HepG2 (cell line): ENCODE data around the gene PATE4. TPM values are rescaled to one million over a fixed set of nuclear protein-coding genes. Genes with fewer than 3 reads are reported as not detected.

Experiments
- ATAC-seq: fragments of 200-7000 bp; cut with Tn5 transposase; 3 replicates; pipeline ENCODE4 v1.9.1; 2020; ENCODE audit warnings: mild to moderate bottlenecking, moderate library complexity
- BruUV-seq: library from RNA; stranded (reverse); fragments of 400-500 nt; replicated peaks from 2 replicates; lab custom pipeline; 2021; lab: Mats Ljungman, UMichigan
- CTCF ChIA-PET: fragments of 300-600 bp; formaldehyde crosslinking; extraction: SDS; loops from one replicate; lab custom pipeline; 2021; ENCODE audit warnings: low total read pairs, inconsistent platforms, low intra/inter-chr PET ratio; lab: Yijun Ruan, JAX
- POLR2A ChIA-PET: fragments of 350-600 bp; sonication (Branson Sonifier 250); formaldehyde crosslinking; loops from one replicate; lab custom pipeline; 2020; ENCODE audit warnings: antibody characterized with exemption, inconsistent platforms; lab: Yijun Ruan, JAX
- DNase-seq: peaks from one replicate; pipeline ENCODE4 v3.0.0-alpha.2; 2015; ENCODE audit warnings: low spot score
- FAIRE-seq: peaks from 3 replicates; lab custom pipeline; 2011; peaks lifted over from hg19 to GRCh38; lab: Jason Lieb, UNC
- H2AFZ ChIP-seq: one replicate; pipeline ENCODE4 v1.6.1; 2011; ENCODE audit warnings: low read length, inconsistent platforms
- H3K27ac ChIP-seq: fragments of 300-600 bp; 3 replicates; pipeline ENCODE4 v1.8.0; 2011; ENCODE audit warnings: mixed run types, mild to moderate bottlenecking, mixed read lengths, low read length, inconsistent platforms; ENCODE audit not compliant: insufficient read depth; ENCODE audit errors: extremely low read length
- H3K27me3 ChIP-seq, 2 experiments: fragments of 200-600 bp in 1 of 2; 2 replicates in 1 of 2; 3 replicates in 1 of 2; pipeline versions ENCODE4 v1.6.0 to v1.8.0; 2011; ENCODE audit warnings: low read length in 2 of 2, mild to moderate bottlenecking in 2 of 2, moderate library complexity in 2 of 2, inconsistent platforms in 1 of 2; ENCODE audit not compliant: insufficient read depth in 2 of 2, control insufficient read depth in 1 of 2
- H3K36me3 ChIP-seq, 2 experiments: fragments of 200-600 bp in 1 of 2; replicated peaks in 1 of 2; 2 replicates in 1 of 2; 3 replicates in 1 of 2; pipeline versions ENCODE4 v1.5.1 to v1.8.0; 2011; ENCODE audit warnings: low read length in 2 of 2, inconsistent platforms in 1 of 2; ENCODE audit not compliant: insufficient read depth in 2 of 2, control insufficient read depth in 1 of 2
- H3K4me1 ChIP-seq: 2 replicates; pipeline ENCODE4 v1.5.1; 2012; ENCODE audit warnings: low read length, inconsistent platforms; ENCODE audit not compliant: insufficient read depth
- H3K4me2 ChIP-seq: 2 replicates; pipeline ENCODE4 v1.6.0; 2011; ENCODE audit warnings: low read depth, low read length, inconsistent platforms
- H3K4me3 ChIP-seq, 3 experiments: fragments of 200-600 bp in 1 of 3; sonication (generic), shearing (Covaris generic) in 1 of 3; replicated peaks in 1 of 3; 2 replicates each; pipeline ENCODE4 v1.5.1; 2011 to 2016; ENCODE audit warnings: low read length in 3 of 3, inconsistent platforms in 2 of 3, low read depth in 2 of 3, mild to moderate bottlenecking in 2 of 3, control low read depth in 1 of 3, mixed read lengths in 1 of 3; ENCODE audit not compliant: insufficient read depth in 1 of 3
- H3K79me2 ChIP-seq: one replicate; pipeline ENCODE4 v1.6.1; 2011; ENCODE audit warnings: low read length, inconsistent platforms; ENCODE audit not compliant: insufficient read depth
- H3K9ac ChIP-seq: 2 replicates; pipeline ENCODE4 v1.6.0; 2011; ENCODE audit warnings: mild to moderate bottlenecking, low read depth, low read length, inconsistent platforms; ENCODE audit not compliant: insufficient read depth
- H3K9me3 ChIP-seq: 2 replicates; pipeline ENCODE4 v1.5.1; 2012; ENCODE audit warnings: mild to moderate bottlenecking, low read length
- H4K20me1 ChIP-seq: 2 replicates; pipeline ENCODE4 v1.6.0; 2011; ENCODE audit warnings: inconsistent platforms, mild to moderate bottlenecking, low read length, moderate library complexity; ENCODE audit not compliant: insufficient read depth
- ARID5B ChIP-seq: IDR thresholded peaks from 2 replicates; pipeline ENCODE4 v1.4.0; 2020; ENCODE audit warnings: mild to moderate bottlenecking, missing genetic modification reagents
- BRCA1 ChIP-seq: sonication (generic); formaldehyde crosslinking; IDR thresholded peaks from 2 replicates; pipeline ENCODE4 v1.4.0; 2020; ENCODE audit warnings: missing genetic modification reagents
- HNRNPLL ChIP-seq: fragments of 200-400 bp; formaldehyde crosslinking; IDR thresholded peaks from 2 replicates; pipeline ENCODE4 v1.6.1; 2017; ENCODE audit warnings: mild to moderate bottlenecking, low read depth, low read length; ENCODE audit not compliant: poor library complexity, severe bottlenecking
- IKZF4 ChIP-seq: sonication (generic); formaldehyde crosslinking; IDR thresholded peaks from 2 replicates; pipeline ENCODE4 v1.5.1; 2020; ENCODE audit warnings: borderline replicate concordance, mild to moderate bottlenecking, low read depth, missing genetic modification reagents; ENCODE audit errors: not compliant biosample characterization
- NCOR1 ChIP-seq: fragments of 200-600 bp; sonication (generic); IDR thresholded peaks from 2 replicates; pipeline ENCODE4 v1.7.0; 2017; ENCODE audit warnings: antibody characterized with exemption, low read length, borderline replicate concordance
- NR3C1 ChIP-seq: sonication (generic); formaldehyde crosslinking; IDR thresholded peaks from 2 replicates; pipeline ENCODE4 v1.4.0; 2020; ENCODE audit warnings: missing genetic modification reagents
- RFXANK ChIP-seq: IDR thresholded peaks from 2 replicates; pipeline ENCODE4 v1.6.1; 2016
- SRSF1 ChIP-seq: fragments of 200-400 bp; formaldehyde crosslinking; optimal IDR thresholded peaks from 2 replicates; pipeline ENCODE3; 2017; ENCODE audit warnings: mild to moderate bottlenecking, low read depth, low read length, moderate library complexity
- TCF12 ChIP-seq, 2 experiments: fragments of 450-650 bp in 1 of 2; sonication (generic) in 1 of 2; formaldehyde crosslinking in 1 of 2; IDR thresholded peaks; 2 replicates each; pipeline versions ENCODE4 v1.6.1 to v1.8.0; 2017 to 2022; ENCODE audit warnings: antibody characterized with exemption in 1 of 2, mild to moderate bottlenecking in 1 of 2, missing genetic modification reagents in 1 of 2, moderate library complexity in 1 of 2
- ZNF224 ChIP-seq: sonication (generic); formaldehyde crosslinking; IDR thresholded peaks from 2 replicates; pipeline ENCODE4 v1.5.0; 2020; ENCODE audit warnings: mild to moderate bottlenecking, missing genetic modification reagents
- ZNF382 ChIP-seq: sonication (generic); formaldehyde crosslinking; IDR thresholded peaks from 2 replicates; pipeline ENCODE4 v1.5.0; 2020; ENCODE audit warnings: missing genetic modification reagents, mild to moderate bottlenecking, borderline replicate concordance
- ZNF431 ChIP-seq: sonication (generic); formaldehyde crosslinking; IDR thresholded peaks from 2 replicates; pipeline ENCODE4 v1.9.0; 2022; ENCODE audit warnings: missing genetic modification reagents, low read depth, mild to moderate bottlenecking, borderline replicate concordance
- ZNF441 ChIP-seq: sonication (generic); formaldehyde crosslinking; IDR thresholded peaks from 2 replicates; pipeline ENCODE4 v1.7.0; 2021; ENCODE audit warnings: missing genetic modification reagents, borderline replicate concordance
- ZNF496 ChIP-seq: sonication (generic); formaldehyde crosslinking; IDR thresholded peaks from 2 replicates; pipeline ENCODE4 v1.8.1; 2023; ENCODE audit warnings: mild to moderate bottlenecking, moderate library complexity, missing genetic modification reagents; ENCODE audit not compliant: insufficient replicate concordance
- ZNF510 ChIP-seq: sonication (generic); formaldehyde crosslinking; IDR thresholded peaks from 2 replicates; pipeline ENCODE4 v1.4.0; 2020; ENCODE audit warnings: low read depth, mild to moderate bottlenecking, missing genetic modification reagents
- ZNF644 ChIP-seq: IDR thresholded peaks from 2 replicates; pipeline ENCODE4 v1.6.1; 2016; ENCODE audit warnings: low read depth
- ZNF737 ChIP-seq: sonication (generic); formaldehyde crosslinking; IDR thresholded peaks from 2 replicates; pipeline ENCODE4 v1.5.0; 2020; ENCODE audit warnings: missing genetic modification reagents, mild to moderate bottlenecking, borderline replicate concordance
- ZNF891 ChIP-seq: sonication (generic); formaldehyde crosslinking; IDR thresholded peaks from 2 replicates; pipeline ENCODE4 v1.5.0; 2020; ENCODE audit warnings: mild to moderate bottlenecking, missing genetic modification reagents
- WGBS: methylation state at CpG from one replicate; pipeline ENCODE4 v1.1.6; 2017; ENCODE audit warnings: low lambda C conversion rate; 5-methylcytosine and 5-hydroxymethylcytosine counted together
- in situ Hi-C: cut with HindIII; loops from 2 replicates; pipeline ENCODE4 v1.10.0; 2017; ENCODE audit warnings: low pct_unique_long_range_greater_than_20kb; ENCODE audit not compliant: extremely low pct_ligation_motif_present
- intact Hi-C: fragments of 100-400 bp; cut with micrococcal nuclease; formaldehyde crosslinking; loops from one replicate; pipeline ENCODE4 v1.10.0; 2022; ENCODE audit not compliant: unreplicated experiment
- polyA plus RNA-seq, 8 experiments: library from polyadenylated mRNA; depleted of rRNA in 3 of 8; stranded (reverse) in 7 of 8; unstranded in 1 of 8; fragments of >200 nt; fragmentation: Illumina TruSeq in 4 of 8; extraction: Trizol in 4 of 8; gene quantifications; 2 replicates each; pipeline versions ENCODE4 v1.2.1 to v1.2.3, GENCODE V29; 2011 to 2016; ENCODE audit warnings: low read depth in 4 of 8, missing spikeins in 1 of 8, mixed read lengths in 1 of 8; ENCODE audit not compliant: insufficient read depth in 1 of 8
- total RNA-seq, 5 experiments: library from RNA; depleted of rRNA; stranded (reverse); fragments of >200 nt; fragmentation: Illumina TruSeq; extraction: Trizol; gene quantifications; 2 replicates each; pipeline ENCODE4 v1.2.3, GENCODE V29; 2016; ENCODE audit warnings: low read depth in 1 of 5

Gene PATE4
- total and polyA plus RNA-seq, 2 of the 13 experiments (the other 11 are each of a cell fraction or from before 2014, with no cell fraction given): not detected

GRCh38 chr11:125842321-125842948 is 9.3 kb downstream of the PATE4 start:
- peaks cover 23% of the 10 kb centered on the region for H3K9me3 ChIP-seq
- no peak overlapping the region for H3K4me2 ChIP-seq
- H3K4me1 ChIP-seq: no peaks in the 10 kb centered on the region
- TF ChIP-seq NCOR1 (no peak), ZNF224 (no peak), BRCA1 (CRISPR knock-in tag) (no peak), RFXANK (CRISPR knock-in tag) (no peak), ARID5B (CRISPR knock-in tag) (no peak), TCF12 (IDR thresholded peaks at IDR 0.05) (no peak), TCF12 (CRISPR knock-in tag; IDR thresholded peaks at IDR 0.05) (no peak), ZNF510 (no peak), HNRNPLL (no peak), ZNF496 (CRISPR knock-in tag) (no peak), ZNF441 (no peak), ZNF431 (no peak), ZNF644 (no peak), ZNF382 (no peak), IKZF4 (CRISPR knock-in tag) (no peak), ZNF737 (CRISPR knock-in tag) (no peak), SRSF1 (no peak), ZNF891 (CRISPR knock-in tag) (no peak), NR3C1 (CRISPR knock-in tag) (no peak)
- ATAC-seq (no peak), DNase-seq (no peak), FAIRE-seq (no peak)
- ChIA-PET POLR2A (no interaction called here), CTCF (no interaction called here)
- no TSS peak for BruUV-seq
- in situ Hi-C loops: no loop called here
- H4K20me1 ChIP-seq: no peaks in the 10 kb centered on the region
- H3K79me2 ChIP-seq: no peaks in the 10 kb centered on the region
- H3K36me3 ChIP-seq: no peaks in the 10 kb centered on the region
- no peak overlapping the region for H2AFZ ChIP-seq
- intact Hi-C loops: no loop called here
- no peak overlapping the region for H3K4me3 ChIP-seq
- peaks cover 0 to 4% of the 10 kb centered on the region in 2 experiments; a peak in 1 of 5 replicates for H3K27me3 ChIP-seq
- no peak overlapping the region for H3K9ac ChIP-seq
- 32% methylated on average over 3 of the region's 3 CpGs for whole genome bisulfite sequencing
- no peak overlapping the region for H3K27ac ChIP-seq
